HEK293 (cell line): Measurements from ENCODE around the gene SNAP23.

Experiments used
- CTCF ChIA-PET: fragments of 350-600 bp; formaldehyde crosslinking; extraction: SDS; loops from one replicate; lab custom pipeline; 2021; ENCODE audit warnings: antibody characterized with exemption; lab: Yijun Ruan, JAX
- POLR2A ChIA-PET: fragments of 300-600 bp; formaldehyde crosslinking; extraction: SDS; loops from one replicate; lab custom pipeline; 2020; ENCODE audit warnings: antibody characterized with exemption, inconsistent platforms; lab: Yijun Ruan, JAX
- H3K27ac ChIP-seq: fragments of 200-500 bp; sonication (Bioruptor generic); 2 replicates; pipeline ENCODE4 v1.5.1; 2014; ENCODE audit warnings: low read depth, low read length, control low read depth, inconsistent platforms; ENCODE audit errors: extremely low read depth
- H3K36me3 ChIP-seq, 2 experiments: fragments of 200-500 bp in 1 of 2; sonication (Bioruptor generic) in 1 of 2; 1 replicate in 1 of 2; 2 replicates in 1 of 2; pipeline ENCODE4 v1.5.1; 2014 to 2017; ENCODE audit warnings: inconsistent platforms in 2 of 2, low read length in 2 of 2; ENCODE audit not compliant: control insufficient read depth in 2 of 2, insufficient read depth in 1 of 2
- H3K4me1 ChIP-seq: fragments of 200-500 bp; sonication (Bioruptor generic); 2 replicates; pipeline ENCODE4 v1.5.1; 2014; ENCODE audit warnings: mild to moderate bottlenecking, low read length, inconsistent platforms; ENCODE audit not compliant: control insufficient read depth, insufficient read depth
- H3K4me3 ChIP-seq: 2 replicates; pipeline ENCODE4 v1.5.1; 2011; ENCODE audit warnings: low read depth, mild to moderate bottlenecking, control low read depth, low read length, moderate library complexity
- H3K9me3 ChIP-seq: fragments of 200-500 bp; sonication (Bioruptor generic); 2 replicates; pipeline ENCODE4 v1.5.1; 2014; ENCODE audit warnings: low read depth, low read length, inconsistent platforms; ENCODE audit not compliant: control insufficient read depth, insufficient read depth
- GFI1B ChIP-seq: fragments of 450-650 bp; formaldehyde crosslinking; IDR thresholded peaks from 2 replicates; pipeline ENCODE4 v1.5.1; 2016; ENCODE audit warnings: missing biosample characterization, missing genetic modification characterization
- KLF8 ChIP-seq: fragments of 450-650 bp; formaldehyde crosslinking; IDR thresholded peaks from 2 replicates; pipeline ENCODE4 v1.5.1; 2016; ENCODE audit warnings: missing biosample characterization, missing genetic modification characterization
- PRDM1 ChIP-seq: fragments of 450-650 bp; formaldehyde crosslinking; IDR thresholded peaks from 2 replicates; pipeline ENCODE4; 2016; ENCODE audit warnings: missing biosample characterization, missing genetic modification characterization
- SETDB1 ChIP-seq: IDR thresholded peaks from one replicate; pipeline ENCODE4 v1.6.1; 2017; ENCODE audit warnings: mild to moderate bottlenecking, low read length, moderate library complexity, mixed read lengths; ENCODE audit not compliant: insufficient read length
- WT1 ChIP-seq: fragments of 450-650 bp; formaldehyde crosslinking; IDR thresholded peaks from 2 replicates; pipeline ENCODE4 v1.5.1; 2016; ENCODE audit warnings: missing biosample characterization, missing genetic modification characterization
- ZBTB1 ChIP-seq: fragments of 450-650 bp; formaldehyde crosslinking; IDR thresholded peaks from 2 replicates; pipeline ENCODE4 v1.5.1; 2016; ENCODE audit warnings: missing biosample characterization, missing genetic modification characterization
- ZBTB48 ChIP-seq: fragments of 450-650 bp; formaldehyde crosslinking; IDR thresholded peaks from 2 replicates; pipeline ENCODE4 v1.5.1; 2016; ENCODE audit warnings: missing biosample characterization, missing genetic modification characterization
- ZBTB7A ChIP-seq: fragments of 450-650 bp; formaldehyde crosslinking; IDR thresholded peaks from 2 replicates; pipeline ENCODE4 v1.5.1; 2016; ENCODE audit warnings: low read depth, missing biosample characterization, missing genetic modification characterization
- ZEB2 ChIP-seq: fragments of 450-650 bp; formaldehyde crosslinking; IDR thresholded peaks from 2 replicates; pipeline ENCODE4 v1.5.1; 2016; ENCODE audit warnings: missing biosample characterization, missing genetic modification characterization
- ZFP3 ChIP-seq: fragments of 450-650 bp; formaldehyde crosslinking; IDR thresholded peaks from 2 replicates; pipeline ENCODE4 v1.5.1; 2016; ENCODE audit warnings: low read depth, missing biosample characterization, missing genetic modification characterization
- ZFP41 ChIP-seq: fragments of 450-650 bp; formaldehyde crosslinking; IDR thresholded peaks from 2 replicates; pipeline ENCODE4 v1.5.1; 2016; ENCODE audit warnings: missing biosample characterization, missing genetic modification characterization, borderline replicate concordance
- ZNF10 ChIP-seq: fragments of 450-650 bp; formaldehyde crosslinking; IDR thresholded peaks from 2 replicates; pipeline ENCODE4 v1.5.1; 2017; ENCODE audit warnings: missing biosample characterization, missing genetic modification characterization
- ZNF121 ChIP-seq: fragments of 450-650 bp; formaldehyde crosslinking; IDR thresholded peaks from 2 replicates; pipeline ENCODE4 v1.5.1; 2016; ENCODE audit warnings: missing biosample characterization, missing genetic modification characterization
- ZNF155 ChIP-seq: fragments of 450-650 bp; formaldehyde crosslinking; IDR thresholded peaks from 2 replicates; pipeline ENCODE4 v1.5.1; 2016; ENCODE audit warnings: missing biosample characterization, missing genetic modification characterization
- ZNF394 ChIP-seq: fragments of 450-650 bp; formaldehyde crosslinking; IDR thresholded peaks from 2 replicates; pipeline ENCODE4 v1.5.1; 2016; ENCODE audit warnings: missing biosample characterization, missing genetic modification characterization, mild to moderate bottlenecking, moderate library complexity, borderline replicate concordance
- ZNF514 ChIP-seq: fragments of 450-650 bp; formaldehyde crosslinking; IDR thresholded peaks from 2 replicates; pipeline ENCODE4 v1.5.1; 2016; ENCODE audit warnings: missing biosample characterization, missing genetic modification characterization
- ZNF544 ChIP-seq: fragments of 450-650 bp; formaldehyde crosslinking; IDR thresholded peaks from 2 replicates; pipeline ENCODE4 v1.5.0; 2017; ENCODE audit warnings: missing biosample characterization, missing genetic modification characterization
- ZNF549 ChIP-seq: fragments of 450-650 bp; IDR thresholded peaks from 2 replicates; pipeline ENCODE4 v1.5.1; 2018; ENCODE audit warnings: missing biosample characterization, missing genetic modification characterization, mild to moderate bottlenecking, inconsistent platforms, moderate library complexity
- ZNF571 ChIP-seq: fragments of 450-650 bp; formaldehyde crosslinking; IDR thresholded peaks from 2 replicates; pipeline ENCODE4 v1.5.0; 2017; ENCODE audit warnings: missing biosample characterization, missing genetic modification characterization
- ZNF629 ChIP-seq: fragments of 450-650 bp; formaldehyde crosslinking; IDR thresholded peaks from 2 replicates; pipeline ENCODE4 v1.5.1; 2017; ENCODE audit warnings: missing biosample characterization, missing genetic modification characterization
- ZNF785 ChIP-seq: fragments of 450-650 bp; formaldehyde crosslinking; IDR thresholded peaks from 2 replicates; pipeline ENCODE4 v1.5.1; 2016; ENCODE audit warnings: missing biosample characterization, missing genetic modification characterization
- TF ChIP-seq, protein P1 (sequence below): fragments of 450-650 bp; formaldehyde crosslinking; IDR thresholded peaks from 2 replicates; pipeline ENCODE4 v1.5.1; 2016; ENCODE audit warnings: missing biosample characterization, missing genetic modification characterization, low read depth
- TF ChIP-seq, protein P2 (sequence below): fragments of 450-650 bp; formaldehyde crosslinking; IDR thresholded peaks from 2 replicates; pipeline ENCODE4 v1.5.1; 2016; ENCODE audit warnings: missing biosample characterization, missing genetic modification characterization
- TF ChIP-seq, protein P3 (sequence below): fragments of 450-650 bp; formaldehyde crosslinking; IDR thresholded peaks from 2 replicates; pipeline ENCODE4; 2016; ENCODE audit warnings: missing biosample characterization, missing genetic modification characterization
- TF ChIP-seq, protein P4 (sequence below): fragments of 450-650 bp; formaldehyde crosslinking; IDR thresholded peaks from 2 replicates; pipeline ENCODE4 v1.5.1; 2016; ENCODE audit warnings: missing biosample characterization, missing genetic modification characterization

Gene SNAP23

DNA sequence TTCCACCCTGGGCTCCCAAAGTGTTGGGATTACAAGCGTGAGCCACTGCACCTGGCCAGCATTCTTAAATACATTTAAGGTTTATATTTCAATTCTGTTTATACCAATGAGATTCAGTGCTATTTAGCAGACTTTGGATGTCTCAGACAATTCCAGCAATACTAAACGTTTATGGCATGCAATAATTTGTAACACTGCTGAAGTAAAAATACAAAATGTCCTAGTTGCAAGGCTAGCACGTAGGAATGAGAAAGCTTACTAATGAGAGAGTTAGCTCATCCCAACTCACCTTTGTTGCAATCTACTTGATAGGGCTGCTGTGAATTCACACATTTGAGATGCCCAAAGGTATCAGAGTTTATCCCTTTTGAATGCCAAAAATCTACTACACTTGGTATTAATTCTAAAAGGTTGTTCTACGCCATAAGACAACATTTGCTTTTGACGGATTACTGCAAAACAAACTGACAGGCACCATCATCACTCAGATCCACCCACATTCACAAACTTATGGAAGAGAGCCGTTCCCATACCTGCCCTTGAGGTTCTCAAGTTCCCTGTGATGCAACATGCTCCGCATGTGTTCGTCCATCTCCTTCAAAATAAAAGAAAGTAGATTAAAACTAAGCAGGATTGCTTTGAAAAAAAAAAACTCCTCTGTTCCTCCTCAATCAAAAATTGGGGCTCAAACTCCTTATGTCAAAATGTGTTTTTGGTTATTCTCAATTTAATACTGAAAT lies 29.7 kb upstream of the SNAP23 start:
- ChIA-PET POLR2A (no interaction called here), CTCF (no interaction called here)
- Histone ChIP-seq H3K27ac (no peak overlapping the region), H3K9me3 (no peaks in the 10 kb centered on the region), H3K4me1 (no peaks in the 10 kb centered on the region), H3K36me3 (peaks cover 0 to 12% of the 10 kb centered on the region in 2 experiments; a peak in 2 of 3 replicates), H3K4me3 (no peak overlapping the region)
- TF ChIP-seq ZEB2 (tag by site-specific recombination), result no peak
- TF ChIP-seq ZNF394, result no peak
- no peak for TF ChIP-seq ZNF10
- TF ChIP-seq ZNF571, result no peak
- no peak for TF ChIP-seq SETDB1
- TF ChIP-seq ZFP3, result no peak
- no peak for TF ChIP-seq WT1 (tag by site-specific recombination)
- TF ChIP-seq ZNF155, result no peak
- TF ChIP-seq ZNF544 (tag by site-specific recombination), result no peak
- no peak for TF ChIP-seq ZBTB1 (tag by site-specific recombination)
- TF ChIP-seq KLF8 (tag by site-specific recombination), result no peak
- no peak for TF ChIP-seq ZNF121 (tag by site-specific recombination)
- TF ChIP-seq ZNF549 (tag by site-specific recombination), result no peak
- no peak for TF ChIP-seq PRDM1 (tag by site-specific recombination)

DNA sequence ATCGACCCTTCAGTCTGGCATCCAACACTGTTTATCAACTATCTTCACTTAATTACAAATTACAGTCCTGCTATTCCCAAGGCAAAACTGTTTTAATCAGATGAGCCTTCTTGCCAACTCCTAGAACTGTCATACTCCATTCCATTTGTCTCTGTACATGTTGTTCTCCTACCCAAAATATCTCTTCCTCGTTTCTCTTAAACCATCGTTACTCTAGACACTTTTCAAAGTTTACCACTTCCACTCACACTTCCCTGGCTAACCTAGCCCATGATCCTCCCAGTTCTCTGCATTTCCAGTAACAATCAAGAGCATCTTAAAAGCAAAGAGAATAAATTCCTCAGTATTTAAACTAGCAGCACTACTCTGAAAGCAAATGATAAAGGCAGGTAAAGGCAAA lies 24.4 kb upstream of the SNAP23 start:
- TF ChIP-seq ZNF785 (tag by site-specific recombination), result no peak
- TF ChIP-seq, all 188 proteins: peak for 0
- H3K9me3 ChIP-seq, result no peaks in the 10 kb centered on the region
- no peaks in the 10 kb centered on the region for H3K4me1 ChIP-seq
- peaks cover 0 to 9% of the 10 kb centered on the region in 2 experiments; a peak in 2 of 3 replicates for H3K36me3 ChIP-seq
- H3K27ac ChIP-seq, result no peak overlapping the region
- ChIA-PET POLR2A (no interaction called here), CTCF (interaction anchor here (0.7 to 1.6 kb wide), 7 partner anchors 9 to 472 kb away, joined by 3 to 6 read pairs (median 4); no protein-coding TSS in a partner anchor)
- H3K4me3 ChIP-seq, result no peak overlapping the region

DNA sequence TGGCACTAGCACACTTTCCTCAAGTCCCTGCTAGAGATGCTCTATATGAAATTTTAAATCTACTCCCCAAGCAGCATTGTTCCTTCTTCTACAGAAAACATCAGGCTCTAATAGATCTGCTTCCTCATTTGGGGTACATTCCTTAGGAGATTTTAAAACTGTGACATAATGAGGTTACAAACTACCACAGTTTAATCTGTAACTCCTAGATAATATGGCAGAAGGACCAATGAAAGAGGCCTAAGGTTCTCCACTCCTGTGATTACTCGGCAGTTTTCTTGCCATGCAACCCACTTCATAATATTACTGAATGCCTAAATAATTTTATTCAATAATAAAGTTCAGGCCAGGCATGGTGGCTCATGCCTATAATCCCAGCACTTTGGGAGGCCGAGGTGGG lies 20.6 kb upstream of the SNAP23 start:
- Histone ChIP-seq H3K36me3 (peaks cover 0 to 9% of the 10 kb centered on the region in 2 experiments; a peak in 2 of 3 replicates), H3K4me3 (no peak overlapping the region), H3K9me3 (no peaks in the 10 kb centered on the region), H3K27ac (no peak overlapping the region), H3K4me1 (no peaks in the 10 kb centered on the region)
- CTCF ChIA-PET, result no interaction called here
- TF ChIP-seq ZBTB48 (tag by site-specific recombination) (no peak), GFI1B (tag by site-specific recombination) (no peak), ZNF629 (tag by site-specific recombination) (no peak), ZNF571 (no peak), ZNF514 (no peak), ZBTB7A (no peak), ZFP41 (tag by site-specific recombination) (no peak)
- TF ChIP-seq, protein P1, sequence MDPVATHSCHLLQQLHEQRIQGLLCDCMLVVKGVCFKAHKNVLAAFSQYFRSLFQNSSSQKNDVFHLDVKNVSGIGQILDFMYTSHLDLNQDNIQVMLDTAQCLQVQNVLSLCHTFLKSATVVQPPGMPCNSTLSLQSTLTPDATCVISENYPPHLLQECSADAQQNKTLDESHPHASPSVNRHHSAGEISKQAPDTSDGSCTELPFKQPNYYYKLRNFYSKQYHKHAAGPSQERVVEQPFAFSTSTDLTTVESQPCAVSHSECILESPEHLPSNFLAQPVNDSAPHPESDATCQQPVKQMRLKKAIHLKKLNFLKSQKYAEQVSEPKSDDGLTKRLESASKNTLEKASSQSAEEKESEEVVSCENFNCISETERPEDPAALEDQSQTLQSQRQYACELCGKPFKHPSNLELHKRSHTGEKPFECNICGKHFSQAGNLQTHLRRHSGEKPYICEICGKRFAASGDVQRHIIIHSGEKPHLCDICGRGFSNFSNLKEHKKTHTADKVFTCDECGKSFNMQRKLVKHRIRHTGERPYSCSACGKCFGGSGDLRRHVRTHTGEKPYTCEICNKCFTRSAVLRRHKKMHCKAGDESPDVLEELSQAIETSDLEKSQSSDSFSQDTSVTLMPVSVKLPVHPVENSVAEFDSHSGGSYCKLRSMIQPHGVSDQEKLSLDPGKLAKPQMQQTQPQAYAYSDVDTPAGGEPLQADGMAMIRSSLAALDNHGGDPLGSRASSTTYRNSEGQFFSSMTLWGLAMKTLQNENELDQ (tag by site-specific recombination), result no peak
- TF ChIP-seq, protein P2, sequence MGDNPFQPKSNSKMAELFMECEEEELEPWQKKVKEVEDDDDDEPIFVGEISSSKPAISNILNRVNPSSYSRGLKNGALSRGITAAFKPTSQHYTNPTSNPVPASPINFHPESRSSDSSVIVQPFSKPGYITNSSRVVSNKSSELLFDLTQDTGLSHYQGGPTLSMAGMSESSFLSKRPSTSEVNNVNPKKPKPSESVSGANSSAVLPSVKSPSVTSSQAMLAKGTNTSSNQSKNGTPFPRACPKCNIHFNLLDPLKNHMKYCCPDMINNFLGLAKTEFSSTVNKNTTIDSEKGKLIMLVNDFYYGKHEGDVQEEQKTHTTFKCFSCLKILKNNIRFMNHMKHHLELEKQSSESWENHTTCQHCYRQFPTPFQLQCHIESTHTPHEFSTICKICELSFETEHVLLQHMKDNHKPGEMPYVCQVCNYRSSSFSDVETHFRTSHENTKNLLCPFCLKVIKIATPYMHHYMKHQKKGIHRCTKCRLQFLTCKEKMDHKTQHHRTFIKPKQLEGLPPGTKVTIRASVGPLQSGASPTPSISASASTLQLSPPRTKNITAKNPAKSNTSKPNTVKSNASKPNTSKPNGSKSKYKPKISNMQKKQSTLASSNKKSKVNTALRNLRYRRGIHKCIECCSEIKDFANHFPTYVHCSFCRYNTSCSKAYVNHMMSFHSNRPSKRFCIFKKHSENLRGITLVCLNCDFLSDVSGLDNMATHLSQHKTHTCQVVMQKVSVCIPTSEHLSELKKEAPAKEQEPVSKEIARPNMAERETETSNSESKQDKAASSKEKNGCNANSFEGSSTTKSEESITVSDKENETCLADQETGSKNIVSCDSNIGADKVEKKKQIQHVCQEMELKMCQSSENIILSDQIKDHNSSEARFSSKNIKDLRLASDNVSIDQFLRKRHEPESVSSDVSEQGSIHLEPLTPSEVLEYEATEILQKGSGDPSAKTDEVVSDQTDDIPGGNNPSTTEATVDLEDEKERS (tag by site-specific recombination), result no peak
- TF ChIP-seq, protein P3, sequence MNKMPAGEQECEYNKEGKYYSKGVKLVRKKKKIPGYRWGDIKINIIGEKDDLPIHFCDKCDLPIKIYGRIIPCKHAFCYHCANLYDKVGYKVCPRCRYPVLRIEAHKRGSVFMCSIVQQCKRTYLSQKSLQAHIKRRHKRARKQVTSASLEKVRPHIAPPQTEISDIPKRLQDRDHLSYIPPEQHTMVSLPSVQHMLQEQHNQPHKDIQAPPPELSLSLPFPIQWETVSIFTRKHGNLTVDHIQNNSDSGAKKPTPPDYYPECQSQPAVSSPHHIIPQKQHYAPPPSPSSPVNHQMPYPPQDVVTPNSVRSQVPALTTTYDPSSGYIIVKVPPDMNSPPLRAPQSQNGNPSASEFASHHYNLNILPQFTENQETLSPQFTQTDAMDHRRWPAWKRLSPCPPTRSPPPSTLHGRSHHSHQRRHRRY (tag by site-specific recombination), result no peak
- TF ChIP-seq, protein P4, sequence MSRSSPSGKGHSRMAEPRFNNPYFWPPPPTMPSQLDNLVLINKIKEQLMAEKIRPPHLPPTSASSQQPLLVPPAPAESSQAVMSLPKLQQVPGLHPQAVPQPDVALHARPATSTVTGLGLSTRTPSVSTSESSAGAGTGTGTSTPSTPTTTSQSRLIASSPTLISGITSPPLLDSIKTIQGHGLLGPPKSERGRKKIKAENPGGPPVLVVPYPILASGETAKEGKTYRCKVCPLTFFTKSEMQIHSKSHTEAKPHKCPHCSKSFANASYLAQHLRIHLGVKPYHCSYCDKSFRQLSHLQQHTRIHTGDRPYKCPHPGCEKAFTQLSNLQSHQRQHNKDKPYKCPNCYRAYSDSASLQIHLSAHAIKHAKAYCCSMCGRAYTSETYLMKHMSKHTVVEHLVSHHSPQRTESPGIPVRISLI, result no peak
- POLR2A ChIA-PET, result no interaction called here
